HG03575 (cell line): ENCODE results near the gene PTCD1.

ENCODE experiments used
- ATAC-seq: cut with Tn5 transposase; IDR thresholded peaks from one replicate; pipeline ENCODE4 v1.9.1; 2021; ENCODE audit not compliant: unreplicated experiment, insufficient number of reproducible peaks, low FRiP score; ENCODE audit errors: extremely low read depth

Gene PTCD1, protein sequence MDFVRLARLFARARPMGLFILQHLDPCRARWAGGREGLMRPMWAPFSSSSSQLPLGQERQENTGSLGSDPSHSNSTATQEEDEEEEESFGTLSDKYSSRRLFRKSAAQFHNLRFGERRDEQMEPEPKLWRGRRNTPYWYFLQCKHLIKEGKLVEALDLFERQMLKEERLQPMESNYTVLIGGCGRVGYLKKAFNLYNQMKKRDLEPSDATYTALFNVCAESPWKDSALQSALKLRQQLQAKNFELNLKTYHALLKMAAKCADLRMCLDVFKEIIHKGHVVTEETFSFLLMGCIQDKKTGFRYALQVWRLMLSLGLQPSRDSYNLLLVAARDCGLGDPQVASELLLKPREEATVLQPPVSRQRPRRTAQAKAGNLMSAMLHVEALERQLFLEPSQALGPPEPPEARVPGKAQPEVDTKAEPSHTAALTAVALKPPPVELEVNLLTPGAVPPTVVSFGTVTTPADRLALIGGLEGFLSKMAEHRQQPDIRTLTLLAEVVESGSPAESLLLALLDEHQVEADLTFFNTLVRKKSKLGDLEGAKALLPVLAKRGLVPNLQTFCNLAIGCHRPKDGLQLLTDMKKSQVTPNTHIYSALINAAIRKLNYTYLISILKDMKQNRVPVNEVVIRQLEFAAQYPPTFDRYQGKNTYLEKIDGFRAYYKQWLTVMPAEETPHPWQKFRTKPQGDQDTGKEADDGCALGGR

DNA sequence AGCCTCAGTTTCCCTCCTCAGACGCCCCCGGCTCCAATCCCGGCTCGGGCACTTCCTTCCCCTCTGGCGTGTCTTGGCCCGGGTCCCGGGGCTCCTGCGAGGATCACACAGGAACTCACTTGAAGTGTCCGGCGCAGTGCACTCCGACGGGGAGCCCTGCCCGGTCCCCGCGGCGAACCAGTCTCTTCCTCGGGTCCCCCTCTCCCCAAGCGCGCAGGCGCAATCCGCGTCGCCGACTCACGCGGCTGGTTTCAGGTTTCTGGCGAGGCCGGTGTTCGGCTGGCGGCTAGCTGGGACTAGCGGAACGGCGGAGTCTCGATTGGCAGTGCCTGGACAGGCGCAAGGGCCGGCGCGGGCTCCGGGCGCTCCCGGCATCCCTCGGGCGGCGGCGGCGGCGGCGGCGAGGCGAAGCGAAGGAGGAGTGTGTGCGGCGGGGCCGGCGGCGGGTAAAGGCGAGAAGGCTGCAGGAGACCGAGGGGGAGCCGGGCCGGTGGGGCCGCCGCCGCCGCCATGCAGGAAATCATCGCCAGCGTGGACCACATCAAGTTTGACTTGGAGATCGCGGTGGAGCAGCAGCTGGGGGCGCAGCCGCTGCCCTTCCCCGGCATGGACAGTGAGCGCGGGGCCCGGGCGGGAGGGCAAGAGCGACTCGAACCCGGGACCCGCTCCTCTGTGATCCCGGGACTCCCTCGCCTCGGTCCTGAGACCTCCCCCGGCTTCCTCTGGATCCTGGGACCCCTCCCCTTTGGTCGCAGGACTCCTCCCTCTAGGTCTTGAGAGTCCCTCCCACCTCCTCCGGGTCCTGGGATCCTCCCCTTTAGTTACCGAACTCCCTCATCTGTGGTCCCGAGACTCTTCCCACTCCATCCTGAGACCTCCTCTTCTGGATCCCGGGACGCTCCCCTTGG lies at the start of gene PTCD1, which contains the start of gene CPSF4:
TSS of gene PTCD1 (minus strand) at position 226 of the 908 bp plus-strand sequence. CDS start 3,556 bp downstream, outside the sequence.
TSS of gene CPSF4 (plus strand) at position 371 of the 908 bp plus-strand sequence. CDS start at position 511, 140 bp downstream.
- ATAC-seq, result peak; percentile 42

DNA sequence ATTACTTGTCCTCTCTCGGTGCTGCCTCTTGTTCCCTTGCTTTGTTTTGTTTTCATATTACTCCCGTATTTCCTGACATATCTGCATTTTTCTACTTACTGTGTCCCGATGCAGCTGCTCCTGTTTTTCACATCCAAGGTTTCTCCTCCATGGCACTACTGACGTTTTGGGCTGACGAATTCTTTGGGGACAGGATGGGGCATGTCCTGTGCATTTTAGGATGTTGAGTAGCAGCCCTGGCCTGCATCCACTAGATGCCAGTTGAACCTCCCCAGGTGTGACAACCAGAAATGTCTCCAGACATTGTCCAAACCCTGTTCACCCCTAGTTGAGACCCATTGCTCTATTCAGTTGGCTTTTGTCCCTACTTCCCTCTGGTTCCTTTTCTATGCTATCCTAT lies 46.5 kb upstream of the PTCD1 start:
- ATAC-seq, result no peak

DNA sequence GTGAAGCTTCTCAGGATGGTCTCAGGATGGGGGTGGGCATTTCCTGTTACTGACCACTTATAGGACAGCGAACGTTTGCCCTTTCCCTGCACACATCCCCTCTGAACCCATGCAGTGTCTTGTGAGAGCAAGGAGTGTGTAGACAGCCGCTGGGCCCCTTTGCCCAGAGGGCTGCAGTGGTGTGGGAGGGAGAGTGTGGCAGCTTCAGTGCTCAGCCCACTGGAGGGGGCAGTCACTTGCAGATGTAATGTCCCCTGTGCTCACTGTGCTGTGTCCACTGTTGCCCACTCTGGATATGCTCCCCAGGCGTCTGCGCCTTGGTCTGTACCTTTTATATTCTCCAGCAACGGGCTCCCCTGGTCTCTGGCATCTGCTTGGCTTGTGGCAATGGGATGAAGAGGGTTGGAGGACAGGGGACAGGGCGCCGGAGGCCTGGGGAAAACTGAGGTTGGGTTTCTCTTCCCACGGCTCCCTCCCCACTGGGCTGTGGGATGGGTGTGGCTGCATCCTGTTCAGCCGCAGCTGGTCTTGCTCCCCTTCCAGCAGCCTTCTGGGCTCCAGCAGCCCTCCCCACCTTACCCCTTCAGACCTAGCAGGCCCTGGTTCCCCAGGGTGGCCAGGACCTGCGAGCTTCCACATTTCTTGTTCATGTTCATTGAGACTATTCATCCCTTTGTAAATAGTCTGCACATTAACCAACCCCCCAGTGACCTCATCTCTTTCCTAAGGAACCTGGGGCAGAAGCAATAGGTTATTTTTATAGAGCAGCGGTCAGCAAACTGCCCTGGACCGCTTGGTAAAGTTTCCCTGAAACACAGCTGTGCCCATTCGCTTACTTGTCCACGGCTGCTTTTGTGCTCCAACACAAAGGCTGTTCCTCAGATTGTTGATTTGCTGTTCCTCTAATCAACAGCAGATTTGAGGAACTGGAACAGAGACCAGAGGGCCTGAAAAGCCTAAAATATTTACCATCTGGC lies 40.2 kb upstream of the PTCD1 start:
- no peak for ATAC-seq

DNA sequence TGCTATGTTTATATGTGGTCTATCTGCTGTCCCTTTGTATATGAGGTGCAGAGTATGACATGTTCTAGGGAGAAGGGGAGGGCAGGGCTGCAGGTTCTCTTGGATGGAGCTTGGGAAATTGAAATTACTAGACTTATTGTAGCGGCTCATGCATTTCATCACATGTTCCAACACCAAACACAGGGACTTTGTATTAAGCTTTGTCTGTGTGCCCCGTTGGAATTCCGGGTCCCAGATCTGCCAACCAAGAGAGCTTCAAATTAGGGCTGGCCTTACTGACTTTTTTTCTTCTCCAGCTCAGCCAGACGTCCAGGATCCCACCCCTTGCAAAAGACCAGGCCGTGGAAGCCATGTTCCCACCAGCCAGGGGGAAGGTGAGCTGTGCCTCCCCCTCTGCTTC lies 37.5 kb upstream of the PTCD1 start:
- no peak for ATAC-seq

DNA sequence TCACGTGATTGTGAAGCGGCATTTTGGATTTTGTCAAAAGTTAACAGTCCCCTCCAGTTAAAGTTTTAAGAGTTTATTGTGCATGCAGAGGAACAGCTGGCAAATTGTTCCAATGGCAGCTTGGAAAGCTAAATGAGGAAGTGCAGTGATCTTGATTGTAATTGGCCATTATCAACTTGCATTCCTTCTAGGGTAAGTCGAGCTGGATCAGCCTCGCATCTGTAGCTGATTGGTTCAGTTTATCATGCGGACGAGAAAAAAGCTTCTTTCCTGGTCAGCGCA lies 34.7 kb upstream of the PTCD1 start:
- no peak for ATAC-seq

DNA sequence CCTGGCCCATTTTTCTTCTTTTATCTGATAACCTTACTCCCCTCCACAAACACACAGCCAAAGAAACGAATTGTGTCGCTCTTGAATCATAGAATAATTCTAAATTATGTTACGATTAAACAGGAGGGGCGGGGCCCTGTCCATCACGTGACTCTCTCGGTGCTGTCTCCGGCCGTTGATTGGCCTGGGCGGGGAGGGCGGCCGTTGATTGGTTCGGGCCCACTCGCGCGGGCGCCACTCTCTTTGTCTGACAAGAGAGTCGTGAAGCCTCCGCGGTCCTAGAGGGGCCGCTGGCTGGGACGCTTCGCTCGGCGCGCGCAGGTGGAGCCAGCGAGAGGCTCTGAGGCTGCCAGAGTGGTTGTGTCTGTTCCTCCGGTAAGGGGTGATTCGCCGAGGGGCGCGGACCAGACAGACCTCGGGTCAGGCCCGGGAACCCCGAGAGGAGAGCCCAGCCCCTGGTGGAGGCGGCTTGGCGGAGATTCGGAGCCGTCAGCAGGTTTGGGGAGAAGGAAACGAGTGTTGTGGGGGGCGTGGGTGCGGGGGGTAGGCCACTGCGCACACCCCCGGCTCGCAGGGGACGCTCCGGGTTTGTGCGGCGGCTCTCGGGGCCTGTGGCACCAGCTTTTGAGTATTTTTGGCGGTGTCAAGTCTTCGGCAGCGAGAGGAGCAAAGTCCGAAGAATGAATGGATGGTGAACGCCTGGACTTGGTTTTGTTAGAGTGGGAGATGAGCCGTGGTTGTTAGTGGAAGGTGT lies 34.1 kb upstream of the PTCD1 start, which contains the start of gene ZNF789:
TSS of gene ZNF789 (plus strand) at position 330 of the 754 bp plus-strand sequence. CDS start 3,567 bp downstream, outside the sequence.
- peak; percentile 28 for ATAC-seq

DNA sequence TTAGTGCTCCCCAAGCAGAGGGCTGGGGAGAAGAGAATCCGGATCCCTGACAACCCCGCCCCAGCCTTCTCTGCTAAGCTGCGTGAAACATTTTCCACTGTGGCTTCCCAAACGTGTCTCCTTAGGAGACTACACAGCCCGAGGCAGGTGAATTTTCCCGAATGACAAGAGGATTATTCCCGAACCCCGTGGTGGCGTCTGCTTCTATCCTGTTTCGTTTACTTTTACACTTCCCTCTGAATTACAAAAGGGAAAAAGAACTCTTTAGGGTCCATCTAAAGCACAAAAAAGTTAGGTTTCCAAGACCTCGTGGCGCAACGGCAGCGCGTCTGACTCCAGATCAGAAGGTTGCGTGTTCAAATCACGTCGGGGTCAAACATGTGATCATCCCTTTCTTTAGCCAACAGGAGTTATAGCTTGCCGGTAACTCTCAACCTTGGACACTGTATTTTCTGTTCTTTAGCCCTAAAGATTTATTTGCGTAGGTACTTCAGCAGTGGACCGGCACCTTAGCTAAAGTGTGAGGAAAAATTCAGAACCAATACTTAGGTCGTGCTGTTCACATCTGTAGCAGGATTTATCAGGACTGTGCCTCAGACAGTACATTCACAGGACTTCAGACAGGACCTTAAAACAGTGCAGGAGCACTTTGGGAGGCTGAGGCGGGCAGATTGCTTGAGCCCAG lies 30.9 kb upstream of the PTCD1 start:
- no peak for ATAC-seq

DNA sequence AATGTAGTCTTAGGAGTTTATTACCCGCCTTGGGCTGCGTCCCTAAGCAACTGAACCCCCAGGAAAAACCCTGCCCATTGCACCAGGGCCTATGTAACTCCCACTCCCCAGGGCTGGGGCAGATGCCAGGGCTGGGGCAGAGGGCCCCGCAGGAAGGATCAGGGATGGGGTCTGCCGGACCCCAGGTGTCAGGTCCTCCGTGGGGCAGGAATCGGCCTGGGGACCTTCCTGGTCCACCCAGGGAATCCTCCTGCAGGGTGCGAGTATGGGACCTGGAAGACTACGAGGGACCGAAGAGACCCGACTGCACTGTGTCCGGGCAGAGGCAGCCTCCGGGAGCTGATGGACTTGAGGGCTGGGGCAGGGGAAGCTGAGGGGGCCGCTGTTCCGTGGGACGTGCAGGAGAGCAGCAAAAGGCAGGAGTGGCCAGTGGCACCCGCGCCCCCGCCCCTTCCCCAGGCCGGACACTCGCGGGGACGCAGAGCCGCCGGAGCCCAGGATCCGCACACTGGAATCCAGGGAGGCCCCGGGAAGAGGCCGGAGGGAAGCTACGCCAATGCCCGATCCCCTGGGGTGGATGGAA lies 29.8 kb upstream of the PTCD1 start:
- ATAC-seq, result no peak

DNA sequence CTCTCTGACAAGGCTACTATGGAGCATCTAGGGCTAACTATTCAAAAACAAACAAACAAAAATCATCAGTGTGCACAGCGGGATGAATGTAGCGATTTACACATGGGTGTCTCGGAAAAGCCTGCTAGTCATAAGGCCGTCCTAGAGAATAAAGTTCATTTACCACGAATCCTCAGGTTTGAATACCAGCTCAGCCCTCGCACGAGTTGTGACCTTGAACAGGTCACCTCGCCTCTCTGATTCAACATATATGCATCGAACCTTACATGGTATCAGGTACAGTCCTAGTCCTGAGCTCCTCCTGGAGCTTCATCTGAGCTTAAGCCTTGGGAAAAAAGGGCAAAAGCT lies 26.8 kb upstream of the PTCD1 start:
- no peak for ATAC-seq

DNA sequence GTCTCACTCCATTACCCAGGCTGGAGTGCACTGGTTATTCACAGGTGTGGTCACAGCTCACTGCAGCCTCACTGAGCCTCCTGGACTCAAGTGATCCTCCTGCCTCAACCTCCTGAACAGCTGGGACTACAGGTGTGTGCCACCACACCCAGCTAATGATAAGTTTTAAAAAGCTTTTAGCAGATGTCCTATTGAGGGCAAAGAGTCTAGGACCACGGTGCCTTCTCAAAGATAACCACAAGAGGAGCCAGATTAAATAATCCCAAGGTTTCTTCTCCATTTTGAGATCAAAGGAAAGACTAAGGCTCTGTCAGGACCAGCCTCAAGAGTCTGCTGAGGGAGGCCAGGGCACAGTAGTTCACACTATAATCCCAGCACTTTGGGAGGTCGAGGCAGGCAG lies 22.6 kb upstream of the PTCD1 start:
- no peak for ATAC-seq

DNA sequence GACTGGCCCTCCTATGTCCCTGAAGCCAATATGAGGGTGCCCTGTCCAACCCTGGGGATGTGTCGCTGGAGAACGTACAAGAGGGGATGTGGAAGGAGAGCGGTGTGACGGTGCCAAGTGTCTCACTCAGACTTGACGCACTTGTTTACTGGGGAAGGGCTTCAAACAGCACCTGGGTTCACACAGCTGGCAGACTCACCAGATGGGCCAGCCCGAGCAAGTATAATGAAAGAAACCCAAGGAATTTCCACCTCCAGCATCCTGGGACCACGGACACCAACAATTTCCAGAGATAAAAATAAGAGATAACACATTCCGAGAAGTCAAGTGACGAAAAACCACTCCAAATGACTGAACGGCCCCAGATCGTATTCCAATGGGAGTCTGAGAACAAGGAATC lies 22.1 kb upstream of the PTCD1 start:
- no peak for ATAC-seq

DNA sequence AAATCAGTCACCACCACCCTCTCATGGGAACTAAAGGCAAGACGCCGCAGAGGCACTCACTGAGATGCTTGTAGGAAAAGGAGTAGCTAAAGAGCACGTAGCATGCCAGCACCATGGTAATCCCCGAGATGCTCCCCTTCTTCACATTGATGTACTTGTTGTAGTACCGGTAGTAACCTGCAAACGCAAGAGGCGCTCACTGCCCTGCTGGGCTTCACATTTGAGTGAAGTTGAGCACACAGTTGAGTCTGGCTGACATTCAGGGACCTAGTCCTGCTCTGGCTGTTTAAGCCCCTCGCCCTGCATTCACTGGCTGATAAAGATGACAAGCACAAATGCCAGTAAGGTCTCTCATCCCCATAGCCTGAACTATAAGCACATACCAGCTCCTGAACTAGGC lies 20.5 kb upstream of the PTCD1 start:
- no peak for ATAC-seq

DNA sequence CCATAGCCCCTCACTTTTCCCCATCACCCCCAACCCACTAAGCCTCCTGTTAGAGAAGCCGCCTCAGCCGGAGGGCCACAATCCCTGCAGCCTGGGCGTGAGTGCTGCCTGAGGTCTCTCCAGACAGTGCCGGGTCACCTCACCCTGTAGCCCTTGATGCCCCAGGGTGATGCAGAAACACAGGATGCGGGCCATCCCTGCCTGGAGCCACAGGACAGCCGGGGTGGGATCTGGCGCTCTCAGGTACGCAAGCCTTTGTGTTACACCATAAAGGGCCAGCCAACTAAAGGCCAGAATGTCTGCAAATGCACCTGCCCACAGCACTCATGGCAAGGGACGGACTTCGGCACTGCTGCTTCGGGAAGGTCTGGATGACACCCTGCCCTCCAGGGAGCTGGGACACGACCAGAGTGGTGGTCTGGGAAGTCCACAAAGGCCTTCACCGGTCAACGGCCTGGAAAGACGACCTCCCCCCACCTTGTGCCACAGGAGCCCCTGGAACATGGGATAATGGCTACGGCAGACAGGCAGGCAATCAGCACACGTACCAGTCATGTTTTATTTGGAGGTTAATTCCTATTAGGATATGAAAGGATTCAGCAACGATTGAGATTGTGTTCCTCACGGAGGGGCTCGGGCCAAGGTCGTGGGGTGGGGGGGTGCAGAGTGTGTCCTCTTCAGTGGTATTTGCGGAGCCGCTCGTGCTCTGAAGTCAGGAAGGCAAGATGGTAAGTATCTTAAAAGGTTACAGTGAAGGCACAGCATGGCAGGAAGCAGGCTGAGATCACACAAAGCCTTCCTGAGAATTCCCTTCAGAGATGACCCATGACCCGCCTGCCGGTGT lies 19.3 kb upstream of the PTCD1 start:
- ATAC-seq, result no peak

DNA sequence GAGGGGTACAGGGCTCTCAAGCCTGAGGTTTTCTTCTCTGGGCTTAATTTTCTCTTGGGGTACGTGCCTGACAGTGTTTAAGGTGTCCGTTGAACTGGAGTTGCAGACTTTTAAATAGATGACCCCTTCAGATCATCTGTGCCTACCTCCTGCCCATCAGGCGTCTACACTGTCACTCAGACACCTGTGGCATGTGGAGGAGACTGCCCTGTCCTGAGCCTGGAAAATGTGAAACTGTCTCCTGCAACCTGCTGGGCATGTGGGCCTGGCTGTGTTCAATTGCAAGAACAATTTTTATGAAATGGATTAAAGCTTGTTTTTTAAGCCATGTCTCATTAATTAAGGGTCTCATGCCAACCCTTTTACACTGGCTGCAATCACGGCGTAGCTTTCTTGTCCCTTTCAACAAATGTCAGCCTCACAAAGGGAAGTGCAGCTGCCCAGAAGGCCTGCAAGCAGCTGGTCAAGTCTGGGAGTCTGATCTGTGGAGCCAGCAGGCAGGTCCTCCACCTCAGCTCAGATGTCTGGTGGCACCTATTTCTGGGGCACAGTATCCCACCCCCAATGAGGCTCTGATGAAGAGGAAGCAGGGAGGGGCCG lies 18.6 kb upstream of the PTCD1 start:
- ATAC-seq, result no peak

DNA sequence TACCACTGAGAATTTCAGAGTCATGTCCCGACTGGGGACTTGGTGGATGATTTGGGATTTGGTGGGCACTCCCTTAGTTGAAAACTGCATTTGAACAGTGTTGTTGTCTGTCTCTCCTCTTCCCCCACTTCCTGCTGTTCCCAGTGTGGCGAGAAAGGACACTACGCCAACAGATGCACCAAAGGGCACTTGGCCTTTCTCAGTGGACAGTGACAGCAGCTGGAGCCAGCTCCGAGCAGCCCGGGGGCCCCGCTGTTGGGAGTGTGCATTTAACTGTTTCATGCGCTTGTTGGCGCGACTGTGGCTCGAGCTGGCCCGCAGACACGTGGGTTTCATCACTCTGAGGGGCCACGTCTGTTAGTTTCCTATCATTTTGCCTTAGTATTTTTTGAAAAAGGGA lies 17.7 kb upstream of the PTCD1 start:
- ATAC-seq, result no peak

DNA sequence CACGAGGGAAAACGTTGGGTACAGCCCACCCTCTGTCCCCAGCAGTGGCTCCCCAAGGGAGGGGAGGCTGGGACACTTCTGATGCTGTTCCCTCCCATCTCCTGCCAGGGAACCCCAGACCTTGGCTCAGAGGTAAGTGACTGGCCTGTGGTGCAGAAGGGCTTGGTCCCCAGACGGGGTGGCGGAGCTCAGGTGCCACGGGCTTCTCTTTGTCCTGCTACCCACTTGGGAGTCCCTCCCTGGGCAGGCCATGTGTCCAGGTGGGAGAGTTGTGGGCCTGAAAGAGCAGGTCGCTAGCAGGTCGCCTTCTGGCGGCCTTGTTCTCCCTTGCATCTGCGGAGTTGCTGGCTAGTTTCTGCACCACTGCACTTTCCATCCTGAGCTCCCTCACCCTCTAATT lies 17.3 kb upstream of the PTCD1 start:
- no peak for ATAC-seq
